Mesendoderm (in vitro differentiated cells): ENCODE data around the gene MED25.
A peak's percentile ranks its signal among the peaks of the same experiment; 100 is the strongest.

Source experiments
- DNase-seq: peaks from one replicate; pipeline ENCODE4 v3.0.0; 2013
- H2AK5ac ChIP-seq: 2 replicates; pipeline ENCODE4 v1.6.1; 2013; ENCODE audit warnings: low read length, inconsistent platforms
- H2BK120ac ChIP-seq: 2 replicates; pipeline ENCODE4 v1.6.1; 2013; ENCODE audit warnings: low read depth, mild to moderate bottlenecking, low read length, moderate library complexity, mixed read lengths
- H2BK15ac ChIP-seq: replicated peaks from 2 replicates; pipeline ENCODE4 v1.6.1; 2013; ENCODE audit warnings: low read depth, mild to moderate bottlenecking, moderate library complexity
- H2BK5ac ChIP-seq: 2 replicates; pipeline ENCODE4 v1.6.1; 2013; ENCODE audit warnings: low read length, inconsistent platforms
- H3K18ac ChIP-seq: 2 replicates; pipeline ENCODE4 v1.6.1; 2013; ENCODE audit warnings: mild to moderate bottlenecking, low read length, mixed read lengths
- H3K23ac ChIP-seq: one replicate; pipeline ENCODE4 v1.6.1; 2013; ENCODE audit warnings: low read length
- H3K27ac ChIP-seq: 2 replicates; pipeline ENCODE4 v1.5.1; 2013; ENCODE audit warnings: low read depth, mild to moderate bottlenecking, inconsistent platforms, low read length, moderate library complexity
- H3K27me3 ChIP-seq: 2 replicates; pipeline ENCODE4 v1.6.1; 2013; ENCODE audit warnings: low read length, control low read depth, mild to moderate bottlenecking, inconsistent platforms; ENCODE audit not compliant: insufficient read depth, poor library complexity
- H3K36me3 ChIP-seq: 2 replicates; pipeline ENCODE4 v1.6.1; 2013; ENCODE audit warnings: low read length, inconsistent platforms; ENCODE audit not compliant: control insufficient read depth, insufficient read depth
- H3K4ac ChIP-seq: one replicate; pipeline ENCODE4 v1.6.1; 2013; ENCODE audit warnings: low read depth, mild to moderate bottlenecking, low read length, moderate library complexity
- H3K4me1 ChIP-seq: 2 replicates; pipeline ENCODE4 v1.6.1; 2013; ENCODE audit warnings: low read depth, low read length, inconsistent platforms; ENCODE audit not compliant: control insufficient read depth
- H3K4me2 ChIP-seq: 2 replicates; pipeline ENCODE4 v1.6.1; 2013; ENCODE audit warnings: low read length
- H3K4me3 ChIP-seq: 2 replicates; pipeline ENCODE4 v1.5.1; 2013; ENCODE audit warnings: mild to moderate bottlenecking, low read length
- H3K56ac ChIP-seq: one replicate; pipeline ENCODE4 v1.6.1; 2013; ENCODE audit warnings: low read length
- H3K79me1 ChIP-seq: 2 replicates; pipeline ENCODE4 v1.6.1; 2013; ENCODE audit warnings: low read length, inconsistent platforms
- H3K79me2 ChIP-seq: 2 replicates; pipeline ENCODE4 v1.6.1; 2013; ENCODE audit warnings: mild to moderate bottlenecking, low read length; ENCODE audit not compliant: control insufficient read depth, insufficient read depth
- H3K9ac ChIP-seq: 2 replicates; pipeline ENCODE4 v1.6.1; 2013; ENCODE audit warnings: low read length, inconsistent platforms
- H4K5ac ChIP-seq: one replicate; pipeline ENCODE4 v1.6.1; 2013; ENCODE audit warnings: low read length
- H4K8ac ChIP-seq: one replicate; pipeline ENCODE4 v1.6.1; 2013; ENCODE audit warnings: low read depth, mild to moderate bottlenecking, control low read depth, low read length, moderate library complexity
- WGBS: extraction: QIAGEN DNeasy Blood & Tissue Kit; methylation state at CpG from one replicate; pipeline ENCODE4 v1.1.7; 2013; ENCODE audit warnings: low lambda C conversion rate, missing lambda C conversion rate; ENCODE audit not compliant: insufficient coverage; ENCODE audit errors: extremely low coverage; 5-methylcytosine and 5-hydroxymethylcytosine counted together

MED25 gene

DNA sequence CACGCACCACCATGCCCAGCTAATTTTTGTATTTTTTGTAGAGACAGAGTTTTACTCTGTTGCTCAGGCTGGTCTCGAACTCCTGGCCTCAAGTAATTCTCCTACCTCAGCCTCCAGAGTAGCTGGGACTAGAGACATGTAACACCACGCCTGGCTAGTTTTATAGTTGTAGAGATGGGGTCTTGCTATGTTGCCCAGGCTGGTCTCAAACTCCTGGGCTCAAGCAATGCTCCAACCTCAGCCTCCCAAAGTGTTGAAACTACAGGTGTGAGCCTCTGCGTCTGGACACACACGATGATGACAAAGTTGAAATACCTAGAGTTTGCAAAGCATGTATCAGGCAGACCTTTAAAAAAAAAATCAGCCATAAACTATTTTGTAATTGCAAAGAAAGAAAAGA is 28.3 kb downstream of the MED25 start:
- no CpG with 5 or more reads among the region's 5 CpGs for WGBS
- H2BK5ac ChIP-seq: no peak overlapping the region

DNA sequence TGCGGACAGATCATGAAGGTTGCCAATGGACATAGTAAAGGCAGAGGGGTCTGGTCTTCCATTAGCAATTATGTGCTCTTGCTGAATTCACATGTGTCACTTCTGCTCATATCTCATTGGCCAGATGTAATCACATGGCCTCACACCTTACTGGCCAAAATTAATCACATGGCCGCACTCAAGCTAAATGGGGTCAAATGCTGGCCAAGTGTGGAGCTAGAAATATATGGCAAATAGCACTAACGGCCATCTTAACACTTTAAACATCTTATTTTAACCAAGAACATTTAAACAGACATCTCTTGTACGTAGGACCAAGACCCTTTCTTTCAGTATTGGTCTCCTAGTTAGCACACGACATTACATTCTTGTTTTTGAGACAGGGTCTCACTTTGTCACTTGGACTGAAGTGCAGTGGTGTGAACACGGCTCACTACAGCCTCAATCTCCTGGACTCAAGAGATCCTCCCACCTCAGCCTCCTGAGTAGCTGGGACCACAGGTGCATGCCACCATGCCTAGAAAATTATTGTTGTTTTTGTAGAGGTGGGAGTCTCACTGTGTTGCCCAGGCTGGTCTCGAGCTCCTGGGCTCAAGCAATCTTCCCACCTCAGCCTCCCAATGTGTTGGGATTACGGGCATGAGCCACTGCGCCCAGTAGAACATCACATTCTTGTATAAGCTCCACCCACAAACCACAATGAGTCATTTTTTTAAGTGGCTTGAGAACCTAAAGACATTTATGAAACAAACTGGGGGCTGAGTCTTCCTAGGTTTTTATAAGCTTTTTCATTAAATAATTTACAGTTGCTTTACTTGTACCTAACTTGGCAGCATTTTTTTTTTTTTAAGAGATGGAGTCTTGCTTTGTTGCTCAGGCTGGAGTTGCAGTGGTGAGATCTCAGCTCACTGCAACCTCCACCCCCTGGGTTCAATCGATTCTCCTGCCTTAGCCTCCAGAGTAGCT is 29.9 kb downstream of the MED25 start:
- Histone ChIP-seq H3K4me3 (no peak overlapping the region), H3K4ac (no peak overlapping the region), H3K27me3 (no peaks in the 10 kb centered on the region), H2BK15ac (no peak overlapping the region), H3K36me3 (peaks cover 5% of the 10 kb centered on the region), H3K4me2 (no peak overlapping the region), H4K5ac (no peak overlapping the region), H3K23ac (no peak overlapping the region), H3K79me1 (peaks cover 17% of the 10 kb centered on the region), H2BK120ac (no peak overlapping the region), H3K9ac (no peak overlapping the region), H3K18ac (no peak overlapping the region), H2BK5ac (no peak overlapping the region), H3K27ac (no peak overlapping the region), H4K8ac (no peak overlapping the region), H2AK5ac (no peak overlapping the region), H3K79me2 (peaks cover 13% of the 10 kb centered on the region), H3K4me1 (peaks cover 8% of the 10 kb centered on the region), H3K56ac (no peak overlapping the region)
- no CpG with 5 or more reads among the region's 10 CpGs for WGBS
- no peak for DNase-seq

More for the DNA sequence above, 28.3 kb downstream of the MED25 start:
- no peaks in the 10 kb centered on the region for H3K27me3 ChIP-seq
- DNase-seq: no peak
- H2AK5ac ChIP-seq: no peak overlapping the region
- no peak overlapping the region for H3K27ac ChIP-seq
- no peak overlapping the region for H3K23ac ChIP-seq
- H3K18ac ChIP-seq: no peak overlapping the region
- no peaks in the 10 kb centered on the region for H3K36me3 ChIP-seq
- no peak overlapping the region for H2BK15ac ChIP-seq
- no peak overlapping the region for H3K4me2 ChIP-seq
- H3K79me2 ChIP-seq: no peaks in the 10 kb centered on the region
- H3K4me1 ChIP-seq: no peaks in the 10 kb centered on the region
- H3K4me3 ChIP-seq: no peak overlapping the region
- H3K9ac ChIP-seq: no peak overlapping the region
- H4K8ac ChIP-seq: no peak overlapping the region
- peaks cover 5% of the 10 kb centered on the region for H3K79me1 ChIP-seq
- no peak overlapping the region for H3K56ac ChIP-seq
- no peak overlapping the region for H2BK120ac ChIP-seq
- no peak overlapping the region for H3K4ac ChIP-seq
- H4K5ac ChIP-seq: no peak overlapping the region

DNA sequence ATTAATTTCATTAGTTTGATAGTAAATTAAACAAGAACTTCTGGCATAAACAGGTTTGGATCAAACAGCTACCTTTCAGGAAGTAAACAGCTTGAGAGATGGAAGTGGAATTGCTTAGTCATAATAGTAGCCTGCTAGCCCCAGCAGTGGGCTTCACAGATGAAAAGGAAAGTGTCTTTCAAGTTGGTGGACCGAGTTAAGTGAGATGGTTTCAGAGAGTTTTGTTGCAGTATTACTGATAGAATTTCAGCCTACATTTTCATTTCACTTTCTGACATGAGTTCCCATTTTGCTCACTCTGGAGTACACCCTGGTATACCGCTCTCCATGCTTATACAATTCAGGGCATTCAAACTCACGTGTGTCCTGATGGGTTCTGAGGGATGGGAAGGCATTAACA is 30.8 kb downstream of the MED25 start:
- H3K79me1 ChIP-seq: peaks cover 22% of the 10 kb centered on the region
- peaks cover 5% of the 10 kb centered on the region for H3K36me3 ChIP-seq
- H3K79me2 ChIP-seq: peaks cover 21% of the 10 kb centered on the region
- no peaks in the 10 kb centered on the region for H3K27me3 ChIP-seq
- H3K9ac ChIP-seq: no peak overlapping the region
- no peak overlapping the region for H3K18ac ChIP-seq
- no peak overlapping the region for H4K8ac ChIP-seq
- no peak overlapping the region for H3K4me3 ChIP-seq
- no peak overlapping the region for H2AK5ac ChIP-seq
- H3K4me1 ChIP-seq: peaks cover 8% of the 10 kb centered on the region
- no peak overlapping the region for H3K4me2 ChIP-seq
- H3K56ac ChIP-seq: no peak overlapping the region
- whole genome bisulfite sequencing: no CpG with 5 or more reads among the region's 3 CpGs
- H3K27ac ChIP-seq: no peak overlapping the region
- no peak overlapping the region for H2BK120ac ChIP-seq
- H2BK15ac ChIP-seq: no peak overlapping the region
- H2BK5ac ChIP-seq: no peak overlapping the region
- no peak overlapping the region for H3K4ac ChIP-seq
- H4K5ac ChIP-seq: no peak overlapping the region
- no peak overlapping the region for H3K23ac ChIP-seq
- no peak for DNase-seq

DNA sequence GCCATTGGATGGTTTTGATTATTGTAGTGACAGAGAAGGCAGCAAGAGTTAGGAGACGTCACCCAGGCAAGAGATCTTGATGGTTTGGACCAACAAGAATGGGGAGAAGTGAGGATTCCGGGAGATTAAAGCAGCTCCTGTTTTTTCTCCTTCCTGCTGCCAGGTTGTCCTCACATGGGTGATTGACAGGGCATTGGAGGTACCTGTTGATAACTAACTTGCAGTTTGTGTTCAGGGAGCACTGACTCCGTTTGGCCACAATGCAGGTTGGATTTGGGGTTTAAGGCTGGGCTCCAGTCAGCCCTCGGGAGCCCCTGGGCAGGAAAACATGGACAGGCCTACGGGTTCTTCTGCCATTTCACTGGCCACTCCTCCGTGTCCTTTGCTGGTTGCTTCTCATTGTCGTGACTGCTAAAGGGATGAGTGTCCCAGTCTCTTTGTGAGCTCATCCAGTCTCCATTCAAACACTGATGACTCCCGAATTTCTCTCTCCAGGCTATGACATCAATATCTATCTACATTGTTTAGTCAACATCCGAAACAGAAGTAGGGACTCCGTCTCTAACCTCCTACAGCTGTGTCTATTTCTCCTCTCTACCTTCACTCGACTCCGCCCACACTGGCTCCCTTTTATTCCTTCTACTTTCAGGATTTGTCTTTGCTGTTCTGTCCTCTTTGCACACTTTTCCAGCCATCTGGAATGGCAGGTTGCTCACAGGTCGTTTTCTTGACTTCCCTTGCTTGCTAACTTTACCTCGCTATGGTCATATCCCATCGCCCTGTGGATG is 31.5 kb downstream of the MED25 start:
- H2AK5ac ChIP-seq: no peak overlapping the region
- H2BK5ac ChIP-seq: no peak overlapping the region
- no peak overlapping the region for H4K8ac ChIP-seq
- H3K18ac ChIP-seq: no peak overlapping the region
- H3K4me1 ChIP-seq: peaks cover 8% of the 10 kb centered on the region
- H3K27ac ChIP-seq: no peak overlapping the region
- H3K56ac ChIP-seq: peak overlapping the region; percentile 88
- no peaks in the 10 kb centered on the region for H3K27me3 ChIP-seq
- H3K4me2 ChIP-seq: peak overlapping the region; percentile 81
- H2BK120ac ChIP-seq: no peak overlapping the region
- H3K79me1 ChIP-seq: peaks cover 23% of the 10 kb centered on the region
- peaks cover 23% of the 10 kb centered on the region for H3K79me2 ChIP-seq
- H2BK15ac ChIP-seq: no peak overlapping the region
- no peak overlapping the region for H3K23ac ChIP-seq
- H3K36me3 ChIP-seq: peaks cover 5% of the 10 kb centered on the region
- no peak for DNase-seq
- H3K9ac ChIP-seq: peak overlapping the region; percentile 78
- no CpG with 5 or more reads among the region's 15 CpGs for WGBS
- peak overlapping the region; percentile 61 for H3K4me3 ChIP-seq
- no peak overlapping the region for H3K4ac ChIP-seq
- no peak overlapping the region for H4K5ac ChIP-seq

DNA sequence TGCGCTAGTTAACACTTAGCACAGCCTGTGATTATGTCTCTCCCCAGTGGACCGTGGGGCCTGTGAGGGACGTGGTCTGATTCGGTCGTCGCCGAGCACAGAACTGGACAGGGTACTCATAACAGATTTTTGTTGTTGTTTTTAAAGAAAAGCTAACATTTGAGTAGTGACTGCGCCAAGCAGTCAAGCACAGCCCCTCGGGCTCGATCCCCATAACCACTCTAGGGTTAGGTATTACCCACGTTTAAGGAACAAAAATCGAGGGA is 32.1 kb downstream of the MED25 start:
- H3K56ac ChIP-seq: peak overlapping the region; percentile 88
- no peak overlapping the region for H4K5ac ChIP-seq
- H2BK120ac ChIP-seq: no peak overlapping the region
- peaks cover 8% of the 10 kb centered on the region for H3K4me1 ChIP-seq
- peak overlapping the region; percentile 81 for H3K4me2 ChIP-seq
- WGBS: no CpG with 5 or more reads among the region's 12 CpGs
- peak overlapping the region; percentile 78 for H3K9ac ChIP-seq
- H3K27me3 ChIP-seq: no peaks in the 10 kb centered on the region
- no peak overlapping the region for H2BK15ac ChIP-seq
- no peak overlapping the region for H3K23ac ChIP-seq
- no peak overlapping the region for H2BK5ac ChIP-seq
- no peak overlapping the region for H3K18ac ChIP-seq
- H3K4me3 ChIP-seq: peak overlapping the region; percentile 61
- H3K4ac ChIP-seq: no peak overlapping the region
- H3K36me3 ChIP-seq: peaks cover 5% of the 10 kb centered on the region
- H3K79me1 ChIP-seq: peaks cover 24% of the 10 kb centered on the region
- H3K27ac ChIP-seq: no peak overlapping the region
- peaks cover 23% of the 10 kb centered on the region for H3K79me2 ChIP-seq
- DNase-seq: no peak
- H4K8ac ChIP-seq: no peak overlapping the region
- no peak overlapping the region for H2AK5ac ChIP-seq
